BE2C (cell line): ENCODE measurements around the gene CTSK.

Experiments
- DNase-seq: peaks from one replicate; pipeline ENCODE4 v3.0.0-alpha.2; 2020
- H3K27me3 ChIP-seq: fragments of 250-450 bp; sonication (Bioruptor Pico); 2 replicates; pipeline ENCODE4 v1.5.1; 2020; ENCODE audit warnings: mild to moderate bottlenecking
- H3K36me3 ChIP-seq: fragments of 250-450 bp; sonication (Bioruptor Pico); 2 replicates; pipeline ENCODE4 v1.5.1; 2020; ENCODE audit warnings: mild to moderate bottlenecking
- H3K4me1 ChIP-seq: fragments of 250-450 bp; sonication (Bioruptor Pico); 2 replicates; pipeline ENCODE4 v1.5.1; 2020
- H3K4me3 ChIP-seq: 2 replicates; pipeline ENCODE4 v1.5.1; 2011; ENCODE audit warnings: low read depth, low read length
- H3K9me3 ChIP-seq: fragments of 250-450 bp; sonication (Bioruptor Pico); 2 replicates; pipeline ENCODE4 v1.5.1; 2020
- CTCF ChIP-seq: IDR thresholded peaks from 2 replicates; pipeline ENCODE4 v1.5.1; 2012; ENCODE audit warnings: mild to moderate bottlenecking, low read depth, low read length

Gene CTSK

GRCh38 chr1:150808846-150809245, 786 bp upstream of the CTSK start:
- no peak for TF ChIP-seq CTCF
- Histone ChIP-seq H3K4me3 (no peak overlapping the region), H3K36me3 (peaks cover 22% of the 10 kb centered on the region), H3K27me3 (no peaks in the 10 kb centered on the region), H3K4me1 (no peaks in the 10 kb centered on the region), H3K9me3 (no peaks in the 10 kb centered on the region)
- no peak for DNase-seq

- no peak for TF ChIP-seq CTCF
- no peaks in the 10 kb centered on the region for H3K27me3 ChIP-seq
- H3K9me3 ChIP-seq, result no peaks in the 10 kb centered on the region
- H3K36me3 ChIP-seq, result peaks cover 9% of the 10 kb centered on the region
- no peak for DNase-seq
- no peak overlapping the region for H3K4me3 ChIP-seq
- no peaks in the 10 kb centered on the region for H3K4me1 ChIP-seq
Observed at GRCh38 chr1:150807249-150808023, 624 bp downstream of the CTSK start.

- H3K9me3 ChIP-seq, result no peaks in the 10 kb centered on the region
- peaks cover 1% of the 10 kb centered on the region for H3K36me3 ChIP-seq
- TF ChIP-seq CTCF, result no peak
- DNase-seq, result no peak
- no peak overlapping the region for H3K4me3 ChIP-seq
- H3K4me1 ChIP-seq, result no peaks in the 10 kb centered on the region
- no peaks in the 10 kb centered on the region for H3K27me3 ChIP-seq
Observed at GRCh38 chr1:150805899-150806298, 2.2 kb downstream of the CTSK start.

GRCh38 chr1:150804671-150805070, 3.4 kb downstream of the CTSK start:
- H3K36me3 ChIP-seq, result no peaks in the 10 kb centered on the region
- no peak for DNase-seq

GRCh38 chr1:150799089-150799488, 9.0 kb downstream of the CTSK start:
- DNase-seq, result no peak
- no peak overlapping the region for H3K4me3 ChIP-seq
- H3K4me1 ChIP-seq, result no peaks in the 10 kb centered on the region
- TF ChIP-seq CTCF, result no peak
- no peaks in the 10 kb centered on the region for H3K36me3 ChIP-seq
- no peaks in the 10 kb centered on the region for H3K27me3 ChIP-seq
- H3K9me3 ChIP-seq, result no peaks in the 10 kb centered on the region

More at GRCh38 chr1:150804671-150805070, 3.4 kb downstream of the CTSK start:
- Histone ChIP-seq H3K4me1 (no peaks in the 10 kb centered on the region), H3K27me3 (no peaks in the 10 kb centered on the region), H3K4me3 (no peak overlapping the region), H3K9me3 (no peaks in the 10 kb centered on the region)
- TF ChIP-seq CTCF, result no peak

GRCh38 chr1:150798525-150798924, 9.5 kb downstream of the CTSK start:
- no peaks in the 10 kb centered on the region for H3K9me3 ChIP-seq
- no peaks in the 10 kb centered on the region for H3K4me1 ChIP-seq
- no peaks in the 10 kb centered on the region for H3K36me3 ChIP-seq
- H3K27me3 ChIP-seq, result no peaks in the 10 kb centered on the region
- no peak for TF ChIP-seq CTCF
- DNase-seq, result no peak
- no peak overlapping the region for H3K4me3 ChIP-seq
